ENCODE measurements around the gene SMIM5. TPM values are rescaled to one million over a fixed set of nuclear protein-coding genes. Genes with fewer than 3 reads are reported as not detected.
A peak's percentile ranks its signal among the peaks of the same experiment; 100 is the strongest.

Gene SMIM5
- total and polyA plus RNA-seq, 2 of the 13 experiments (the other 11 are each of a cell fraction or from before 2014, with no cell fraction given) = not detected

GRCh38 chr17:75589012-75589918 lies 44.0 kb upstream of the SMIM5 start (continued):
- TF ChIP-seq YEATS4 (CRISPR knock-in tag; IDR thresholded peaks at IDR 0.05; ENCODE audit: borderline replicate concordance) (no peak; the same call in 1 of the 2 replicates), ZNF296 (CRISPR knock-in tag; conservative IDR thresholded peaks at IDR 0.05) (no peak), ZNF749 (CRISPR knock-in tag; IDR thresholded peaks at IDR 0.05; ENCODE audit: borderline replicate concordance) (no peak), ZFP90 (CRISPR knock-in tag; IDR thresholded peaks at IDR 0.05; ENCODE audit: borderline replicate concordance) (no peak), ZNF543 (CRISPR knock-in tag; IDR thresholded peaks at IDR 0.05) (0 out of 2 replicates have a peak, but pooled peaks have one; percentile 46), NR2F2 (IDR thresholded peaks at IDR 0.05; ENCODE audit: borderline replicate concordance, low read depth) (no peak), ZNF496 (CRISPR knock-in tag; IDR thresholded peaks at IDR 0.05; ENCODE audit: insufficient replicate concordance) (no peak), FLYWCH1 (CRISPR knock-in tag; IDR thresholded peaks at IDR 0.05) (no peak), FOXO1 (CRISPR knock-in tag; IDR thresholded peaks at IDR 0.05) (no peak), IRF2 (CRISPR knock-in tag; IDR thresholded peaks at IDR 0.05) (no peak), ZNF557 (CRISPR knock-in tag; IDR thresholded peaks at IDR 0.05) (no peak), ZNF274 (CRISPR knock-in tag; IDR thresholded peaks at IDR 0.05) (no peak; the same call in 1 of the 2 replicates), SMAD3 (CRISPR knock-in tag; IDR thresholded peaks at IDR 0.05) (no peak), KLF12 (CRISPR knock-in tag; IDR thresholded peaks at IDR 0.05; ENCODE audit: borderline replicate concordance) (peak; percentile 50; the same call in 1 of the 2 replicates), CEBPB (IDR thresholded peaks at IDR 0.05; ENCODE audit: borderline replicate concordance, low read depth, low read length) (no peak), ZNF790 (CRISPR knock-in tag; IDR thresholded peaks at IDR 0.05; ENCODE audit: borderline replicate concordance) (peak; percentile 71; the same call in 1 of the 2 replicates), TRIM22 (IDR thresholded peaks at IDR 0.05) (no peak)
- TF ChIP-seq, protein P1, sequence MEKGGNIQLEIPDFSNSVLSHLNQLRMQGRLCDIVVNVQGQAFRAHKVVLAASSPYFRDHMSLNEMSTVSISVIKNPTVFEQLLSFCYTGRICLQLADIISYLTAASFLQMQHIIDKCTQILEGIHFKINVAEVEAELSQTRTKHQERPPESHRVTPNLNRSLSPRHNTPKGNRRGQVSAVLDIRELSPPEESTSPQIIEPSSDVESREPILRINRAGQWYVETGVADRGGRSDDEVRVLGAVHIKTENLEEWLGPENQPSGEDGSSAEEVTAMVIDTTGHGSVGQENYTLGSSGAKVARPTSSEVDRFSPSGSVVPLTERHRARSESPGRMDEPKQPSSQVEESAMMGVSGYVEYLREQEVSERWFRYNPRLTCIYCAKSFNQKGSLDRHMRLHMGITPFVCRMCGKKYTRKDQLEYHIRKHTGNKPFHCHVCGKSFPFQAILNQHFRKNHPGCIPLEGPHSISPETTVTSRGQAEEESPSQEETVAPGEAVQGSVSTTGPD (CRISPR knock-in tag; IDR thresholded peaks at IDR 0.05) = no peak
- TF ChIP-seq, protein P2, sequence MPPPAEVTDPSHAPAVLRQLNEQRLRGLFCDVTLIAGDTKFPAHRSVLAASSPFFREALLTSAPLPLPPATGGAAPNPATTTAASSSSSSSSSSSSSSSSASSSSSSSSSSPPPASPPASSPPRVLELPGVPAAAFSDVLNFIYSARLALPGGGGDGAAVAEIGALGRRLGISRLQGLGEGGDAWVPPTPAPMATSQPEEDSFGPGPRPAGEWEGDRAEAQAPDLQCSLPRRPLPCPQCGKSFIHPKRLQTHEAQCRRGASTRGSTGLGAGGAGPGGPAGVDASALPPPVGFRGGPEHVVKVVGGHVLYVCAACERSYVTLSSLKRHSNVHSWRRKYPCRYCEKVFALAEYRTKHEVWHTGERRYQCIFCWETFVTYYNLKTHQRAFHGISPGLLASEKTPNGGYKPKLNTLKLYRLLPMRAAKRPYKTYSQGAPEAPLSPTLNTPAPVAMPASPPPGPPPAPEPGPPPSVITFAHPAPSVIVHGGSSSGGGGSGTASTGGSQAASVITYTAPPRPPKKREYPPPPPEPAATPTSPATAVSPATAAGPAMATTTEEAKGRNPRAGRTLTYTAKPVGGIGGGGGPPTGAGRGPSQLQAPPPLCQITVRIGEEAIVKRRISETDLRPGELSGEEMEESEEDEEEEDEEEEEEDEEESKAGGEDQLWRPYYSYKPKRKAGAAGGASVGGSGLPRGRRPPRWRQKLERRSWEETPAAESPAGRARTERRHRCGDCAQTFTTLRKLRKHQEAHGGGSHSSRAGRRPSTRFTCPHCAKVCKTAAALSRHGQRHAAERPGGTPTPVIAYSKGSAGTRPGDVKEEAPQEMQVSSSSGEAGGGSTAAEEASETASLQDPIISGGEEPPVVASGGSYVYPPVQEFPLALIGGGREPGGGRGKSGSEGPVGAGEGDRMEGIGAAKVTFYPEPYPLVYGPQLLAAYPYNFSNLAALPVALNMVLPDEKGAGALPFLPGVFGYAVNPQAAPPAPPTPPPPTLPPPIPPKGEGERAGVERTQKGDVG (CRISPR knock-in tag; IDR thresholded peaks at IDR 0.05; ENCODE audit: borderline replicate concordance) = peak; percentile 60
- TF ChIP-seq, protein P3, sequence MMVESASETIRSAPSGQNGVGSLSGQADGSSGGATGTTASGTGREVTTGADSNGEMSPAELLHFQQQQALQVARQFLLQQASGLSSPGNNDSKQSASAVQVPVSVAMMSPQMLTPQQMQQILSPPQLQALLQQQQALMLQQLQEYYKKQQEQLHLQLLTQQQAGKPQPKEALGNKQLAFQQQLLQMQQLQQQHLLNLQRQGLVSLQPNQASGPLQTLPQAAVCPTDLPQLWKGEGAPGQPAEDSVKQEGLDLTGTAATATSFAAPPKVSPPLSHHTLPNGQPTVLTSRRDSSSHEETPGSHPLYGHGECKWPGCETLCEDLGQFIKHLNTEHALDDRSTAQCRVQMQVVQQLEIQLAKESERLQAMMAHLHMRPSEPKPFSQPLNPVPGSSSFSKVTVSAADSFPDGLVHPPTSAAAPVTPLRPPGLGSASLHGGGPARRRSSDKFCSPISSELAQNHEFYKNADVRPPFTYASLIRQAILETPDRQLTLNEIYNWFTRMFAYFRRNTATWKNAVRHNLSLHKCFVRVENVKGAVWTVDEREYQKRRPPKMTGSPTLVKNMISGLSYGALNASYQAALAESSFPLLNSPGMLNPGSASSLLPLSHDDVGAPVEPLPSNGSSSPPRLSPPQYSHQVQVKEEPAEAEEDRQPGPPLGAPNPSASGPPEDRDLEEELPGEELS (CRISPR knock-in tag; IDR thresholded peaks at IDR 0.05) = no peak

All from HepG2 (cell line).